A549 (cell line): ENCODE measurements around the gene KANSL1. TPM values are rescaled to one million over a fixed set of nuclear protein-coding genes. Genes with fewer than 3 reads are reported as not detected.

Experiments used
- ATAC-seq, 2 experiments: fragments of 200-7000 bp in 1 of 2; fragments of >200 bp in 1 of 2; cut with Nextera tagmentation in 1 of 2; cut with Tn5 transposase in 1 of 2; 3 replicates each; pipeline versions ENCODE4 v1.8.0 to v1.9.1; 2018 to 2020; ENCODE audit warnings: mild to moderate bottlenecking in 1 of 2, moderate library complexity in 1 of 2
- CTCF ChIA-PET: fragments of 300-600 bp; sonication (Branson Sonifier 250); formaldehyde crosslinking; extraction: SDS; loops from one replicate; lab custom pipeline; 2021; ENCODE audit warnings: antibody characterized with exemption, inconsistent platforms; lab: Yijun Ruan, JAX
- POLR2A ChIA-PET: fragments of 350-600 bp; formaldehyde crosslinking; extraction: SDS; loops from one replicate; lab custom pipeline; 2021; ENCODE audit warnings: antibody characterized with exemption, inconsistent platforms; lab: Yijun Ruan, JAX
- DNase-seq, 2 experiments: peaks; one replicate each; pipeline versions ENCODE4 v3.0.0 to v3.0.0-alpha.2; 2011 to 2016; ENCODE audit warnings: low read depth in 1 of 2, low spot score in 1 of 2
- FAIRE-seq: peaks from 2 replicates; lab custom pipeline; 2011; peaks lifted over from hg19 to GRCh38; lab: Jason Lieb, UNC
- H3K27ac ChIP-seq, 2 experiments: fragments of >200 bp; sonication (Bioruptor Twin); formaldehyde crosslinking; 3 replicates each; pipeline ENCODE4 v1.5.1; 2016 to 2017
- H3K4me1 ChIP-seq: fragments of >200 bp; sonication (Bioruptor Twin); formaldehyde crosslinking; 3 replicates; pipeline ENCODE4 v1.6.1; 2016
- H3K4me2 ChIP-seq: fragments of >200 bp; sonication (Bioruptor Twin); formaldehyde crosslinking; 3 replicates; pipeline ENCODE4 v1.6.1; 2016
- H3K4me3 ChIP-seq: fragments of >200 bp; sonication (Bioruptor Twin); formaldehyde crosslinking; 3 replicates; pipeline ENCODE4 v1.5.1; 2016
- H3K9me3 ChIP-seq: fragments of >200 bp; sonication (Bioruptor Twin); formaldehyde crosslinking; 3 replicates; pipeline ENCODE4 v1.6.1; 2016
- CEBPB ChIP-seq, 2 experiments: fragments of >200 bp in 1 of 2; sonication (Bioruptor Twin) in 1 of 2; formaldehyde crosslinking in 1 of 2; IDR thresholded peaks; 2 replicates each; pipeline ENCODE4 v1.6.1; 2012 to 2016
- CHD2 ChIP-seq: fragments of 150-350 bp; IDR thresholded peaks from 2 replicates; pipeline ENCODE4 v1.6.1; 2014; ENCODE audit warnings: low read length; ENCODE audit not compliant: partially characterized antibody
- ESRRA ChIP-seq: fragments of 150-350 bp; IDR thresholded peaks from 2 replicates; pipeline ENCODE4 v1.6.1; 2014; ENCODE audit warnings: mild to moderate bottlenecking, low read length, borderline replicate concordance
- FOSB ChIP-seq: fragments of 250-450 bp; sonication (Bioruptor Pico); IDR thresholded peaks from 2 replicates; pipeline ENCODE4 v1.5.0; 2020; ENCODE audit warnings: mild to moderate bottlenecking, moderate library complexity
- FOSL2 ChIP-seq, 2 experiments: fragments of 450-650 bp in 1 of 2; fragments of >200 bp in 1 of 2; sonication (Bioruptor Twin) in 1 of 2; formaldehyde crosslinking; IDR thresholded peaks; 2 replicates each; pipeline versions ENCODE4 v1.5.0 to v1.6.1; 2016 to 2020; ENCODE audit warnings: mild to moderate bottlenecking in 1 of 2, moderate library complexity in 1 of 2
- GATA3 ChIP-seq: IDR thresholded peaks from 2 replicates; pipeline ENCODE4 v1.6.1; 2012; ENCODE audit warnings: borderline replicate concordance
- HOXB5 ChIP-seq: fragments of 250-450 bp; sonication (Bioruptor Pico); IDR thresholded peaks from 2 replicates; pipeline ENCODE4 v1.5.0; 2020; ENCODE audit warnings: mild to moderate bottlenecking, moderate library complexity
- KDM1A ChIP-seq: fragments of 200-600 bp; sonication (generic); IDR thresholded peaks from 2 replicates; pipeline ENCODE4 v1.6.1; 2016; ENCODE audit warnings: low read depth, mild to moderate bottlenecking
- MAFK ChIP-seq: fragments of 450-650 bp; IDR thresholded peaks from 2 replicates; pipeline ENCODE4 v1.6.1; 2014; ENCODE audit not compliant: partially characterized antibody
- RNF2 ChIP-seq: fragments of 200-600 bp; sonication (generic); IDR thresholded peaks from 2 replicates; pipeline ENCODE4 v1.6.1; 2016; ENCODE audit warnings: low read depth, mild to moderate bottlenecking, antibody characterized with exemption, moderate library complexity, borderline replicate concordance
- WGBS: methylation state at CpG from one replicate; pipeline ENCODE4 v1.1.6; 2017; ENCODE audit errors: missing lambda C conversion rate; 5-methylcytosine and 5-hydroxymethylcytosine counted together
- polyA plus RNA-seq, 4 experiments: library from polyadenylated mRNA; depleted of rRNA in 3 of 4; stranded (reverse); fragments of >200 nt; fragmentation: RNase III in 1 of 4; extraction: RNeasy Plus Mini Kit Qiagen cat#74134 plus additional on column Dnase treatment in 1 of 4; gene quantifications; 2 replicates in 3 of 4; 3 replicates in 1 of 4; pipeline ENCODE4 v1.2.3, GENCODE V29; 2011 to 2017

Gene KANSL1
- polyA plus RNA-seq, 2 of the 4 experiments (the other 2 are of a cell fraction), result 22.6 to 27.9 TPM

GRCh38 chr17:46200197-46200596 is 7.0 kb upstream of the KANSL1 start:
- ChIA-PET POLR2A (no interaction called here), CTCF (interaction anchor here (0.9 to 20.6 kb wide), 11 partner anchors 12 to 199 kb away, joined by 3 to 186 read pairs (median 5); partner anchors contain the start of gene STH)
- Histone ChIP-seq H3K4me3 (no peak overlapping the region), H3K4me1 (peaks cover 45% of the 10 kb centered on the region), H3K9me3 (no peaks in the 10 kb centered on the region), H3K27ac (no peak overlapping the region), H3K4me2 (no peak overlapping the region)
- DNase-seq (no peak), ATAC-seq (no peak), FAIRE-seq (no peak)
- WGBS, result 95% methylated on average over 7 of the region's 7 CpGs
- peak; percentile 30 for TF ChIP-seq MAFK
- no peak for TF ChIP-seq HOXB5 (CRISPR knock-in tag)

- DNase-seq (no peak), FAIRE-seq (peak; percentile 7), ATAC-seq (no peak)
- CTCF ChIA-PET, result interaction anchor here (0.9 to 9.6 kb wide), 14 partner anchors 13 to 742 kb away, joined by 3 to 176 read pairs (median 4); no protein-coding TSS in a partner anchor
- no peak for TF ChIP-seq FOSB
- no peak for TF ChIP-seq RNF2
- no peak for TF ChIP-seq HOXB5 (CRISPR knock-in tag)
- no peak for TF ChIP-seq ESRRA
- Histone ChIP-seq H3K27ac (no peak overlapping the region), H3K4me1 (peaks cover 54% of the 10 kb centered on the region), H3K4me2 (peak overlapping the region; percentile 15), H3K4me3 (no peak overlapping the region), H3K9me3 (no peaks in the 10 kb centered on the region)
- POLR2A ChIA-PET, result interaction anchor here (1.1 kb wide), 1 partner anchor 67 kb away, joined by 5 read pairs; no protein-coding TSS in a partner anchor
These were observed 6.2 kb upstream of the KANSL1 start for GRCh38 chr17:46199379-46199778.

GRCh38 chr17:46198233-46198632 is 5.0 kb upstream of the KANSL1 start:
- H3K4me3 ChIP-seq, result no peak overlapping the region
- no peak for ATAC-seq
- WGBS, result 89% methylated on average over 1 of the region's 1 CpG
- FAIRE-seq, result no peak
- DNase-seq, result no peak
- TF ChIP-seq KDM1A (no peak), FOSL2 (IDR thresholded peaks at IDR 0.05) (no peak), FOSL2 (CRISPR knock-in tag; IDR thresholded peaks at IDR 0.05) (peak; percentile 33; the same call in 1 of the 2 replicates)
- ChIA-PET POLR2A (interaction anchor here (1.1 kb wide), 1 partner anchor 68 kb away, joined by 5 read pairs; no protein-coding TSS in a partner anchor), CTCF (interaction anchor here (0.6 to 9.6 kb wide), 13 partner anchors 8 to 198 kb away, joined by 3 to 176 read pairs (median 5); no protein-coding TSS in a partner anchor)
- H3K4me2 ChIP-seq, result no peak overlapping the region
- H3K4me1 ChIP-seq, result peaks cover 56% of the 10 kb centered on the region
- no peak overlapping the region for H3K27ac ChIP-seq
- no peaks in the 10 kb centered on the region for H3K9me3 ChIP-seq

- 96% methylated on average over 6 of the region's 6 CpGs for WGBS
- no peak for FAIRE-seq
- H3K4me2 ChIP-seq, result no peak overlapping the region
- TF ChIP-seq CHD2, result no peak
- TF ChIP-seq, all 56 proteins: peak for 0
- ChIA-PET POLR2A (no interaction called here), CTCF (interaction anchor here (0.6 to 9.6 kb wide), 7 partner anchors 9 to 195 kb away, joined by 3 to 176 read pairs (median 5); no protein-coding TSS in a partner anchor)
- no peak for ATAC-seq
- Histone ChIP-seq H3K4me1 (peaks cover 50% of the 10 kb centered on the region), H3K9me3 (no peaks in the 10 kb centered on the region), H3K27ac (no peak overlapping the region), H3K4me3 (no peak overlapping the region)
- no peak for DNase-seq
These were observed 4.3 kb upstream of the KANSL1 start for GRCh38 chr17:46197530-46197929.

GRCh38 chr17:46195939-46196716 is 2.9 kb upstream of the KANSL1 start:
- H3K9me3 ChIP-seq, result no peaks in the 10 kb centered on the region
- CTCF ChIA-PET, result interaction anchor here (0.9 to 9.6 kb wide), 7 partner anchors 8 to 194 kb away, joined by 3 to 176 read pairs (median 5); no protein-coding TSS in a partner anchor
- TF ChIP-seq KDM1A, result no peak
- no peak for TF ChIP-seq CEBPB (IDR thresholded peaks at IDR 0.05)
- TF ChIP-seq GATA3, result no peak
- FAIRE-seq (no peak), ATAC-seq (no peak), DNase-seq (no peak)
- POLR2A ChIA-PET, result no interaction called here
- peaks cover 42% of the 10 kb centered on the region for H3K4me1 ChIP-seq
- H3K4me3 ChIP-seq, result no peak overlapping the region
- no peak overlapping the region for H3K4me2 ChIP-seq
- 87% methylated on average over 2 of the region's 2 CpGs for WGBS
- no peak overlapping the region for H3K27ac ChIP-seq
